Measurements from ENCODE around the gene FHAD1. TPM values are rescaled to one million over a fixed set of nuclear protein-coding genes. Genes with fewer than 3 reads are reported as not detected.
A peak's percentile ranks its signal among the peaks of the same experiment; 100 is the strongest.

Gene FHAD1
- total RNA-seq, 1 donor from 2014 or later, result not detected

DNA sequence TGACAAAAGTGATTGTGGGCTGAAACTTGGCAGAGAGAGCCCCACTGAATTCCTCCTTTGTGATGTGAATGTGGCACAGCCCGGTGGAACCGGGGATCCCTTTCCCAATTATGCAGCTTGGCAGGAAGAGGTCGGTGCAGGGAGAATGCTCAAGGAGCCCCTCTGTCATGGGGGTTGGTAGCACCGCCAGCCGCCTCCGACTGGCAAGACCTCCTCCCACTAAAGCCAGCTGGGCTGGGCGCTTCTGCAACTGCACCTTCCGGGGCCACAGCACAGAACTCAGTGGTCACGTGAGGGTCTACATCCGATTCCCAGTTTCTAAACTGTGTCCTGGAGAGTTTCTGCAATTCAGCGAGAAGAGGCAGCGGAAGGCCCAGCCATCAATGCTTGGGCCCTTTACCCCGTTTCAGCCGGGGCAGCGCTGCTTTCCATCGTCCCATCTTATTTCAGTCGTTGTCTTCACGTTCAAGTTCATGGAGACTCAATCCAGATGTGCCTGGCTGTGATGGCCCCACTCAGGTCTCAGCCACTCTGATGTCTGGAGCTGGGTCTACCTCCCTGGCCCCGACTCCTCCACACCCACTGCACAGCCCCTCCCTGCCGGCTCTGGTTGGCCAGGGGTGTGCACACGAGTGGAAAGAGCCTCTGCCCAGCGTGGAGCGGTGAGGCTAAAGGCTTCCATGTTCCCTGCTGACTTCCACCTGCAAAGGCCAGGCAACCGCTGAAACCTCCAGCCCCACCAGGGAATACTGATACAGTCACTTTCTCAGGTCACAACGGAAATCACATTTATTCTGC lies 39.8 kb upstream of the FHAD1 start:
- Mint-ChIP-seq H3K4me1 (ENCODE audit: low read depth, unreplicated experiment) (peaks cover 14% of the 10 kb centered on the region), H3K27me3 (ENCODE audit: unreplicated experiment) (peaks cover 5% of the 10 kb centered on the region), H3K9me3 (ENCODE audit: unreplicated experiment) (peaks cover 3% of the 10 kb centered on the region), H3K4me3 (ENCODE audit: unreplicated experiment) (peak overlapping the region; percentile 25), H3K36me3 (ENCODE audit: unreplicated experiment) (peaks cover 6% of the 10 kb centered on the region), H3K27ac (ENCODE audit: unreplicated experiment) (no peak overlapping the region)
- TF ChIP-seq, protein P1, sequence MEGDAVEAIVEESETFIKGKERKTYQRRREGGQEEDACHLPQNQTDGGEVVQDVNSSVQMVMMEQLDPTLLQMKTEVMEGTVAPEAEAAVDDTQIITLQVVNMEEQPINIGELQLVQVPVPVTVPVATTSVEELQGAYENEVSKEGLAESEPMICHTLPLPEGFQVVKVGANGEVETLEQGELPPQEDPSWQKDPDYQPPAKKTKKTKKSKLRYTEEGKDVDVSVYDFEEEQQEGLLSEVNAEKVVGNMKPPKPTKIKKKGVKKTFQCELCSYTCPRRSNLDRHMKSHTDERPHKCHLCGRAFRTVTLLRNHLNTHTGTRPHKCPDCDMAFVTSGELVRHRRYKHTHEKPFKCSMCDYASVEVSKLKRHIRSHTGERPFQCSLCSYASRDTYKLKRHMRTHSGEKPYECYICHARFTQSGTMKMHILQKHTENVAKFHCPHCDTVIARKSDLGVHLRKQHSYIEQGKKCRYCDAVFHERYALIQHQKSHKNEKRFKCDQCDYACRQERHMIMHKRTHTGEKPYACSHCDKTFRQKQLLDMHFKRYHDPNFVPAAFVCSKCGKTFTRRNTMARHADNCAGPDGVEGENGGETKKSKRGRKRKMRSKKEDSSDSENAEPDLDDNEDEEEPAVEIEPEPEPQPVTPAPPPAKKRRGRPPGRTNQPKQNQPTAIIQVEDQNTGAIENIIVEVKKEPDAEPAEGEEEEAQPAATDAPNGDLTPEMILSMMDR (IDR thresholded peaks at IDR 0.05; ENCODE audit: partially characterized antibody, unreplicated experiment), result no peak
- no peak for DNase-seq

DNA sequence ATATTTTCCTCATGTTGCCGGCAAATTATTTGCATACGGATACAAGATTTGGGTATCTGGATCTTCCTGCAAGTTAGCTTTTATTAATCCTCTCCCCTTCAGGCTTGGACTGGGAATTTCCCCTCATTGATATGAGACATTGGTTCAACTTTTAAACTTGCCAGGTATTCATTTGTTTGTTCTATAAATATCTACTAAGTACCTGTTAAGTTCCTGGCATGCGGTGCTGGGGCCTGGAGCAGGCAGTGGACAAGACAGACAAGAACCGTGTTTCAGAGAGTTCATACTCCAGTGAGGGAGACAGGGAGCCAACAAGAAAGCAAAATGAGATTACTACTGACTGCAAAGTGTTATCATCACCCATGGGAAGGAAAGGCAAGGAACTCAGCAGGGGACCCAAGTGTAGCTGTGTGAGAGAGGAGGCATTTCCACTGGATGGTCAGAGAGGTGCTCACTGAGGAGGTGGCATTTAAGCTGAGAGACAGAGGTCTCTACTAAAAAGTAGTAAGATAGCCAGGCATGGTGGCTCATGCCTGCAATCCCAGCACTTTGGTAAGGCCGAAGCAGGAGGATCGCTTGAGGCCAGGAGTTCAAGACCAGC lies 39.1 kb upstream of the FHAD1 start:
- Mint-ChIP-seq H3K27ac (ENCODE audit: unreplicated experiment) (no peak overlapping the region), H3K27me3 (ENCODE audit: unreplicated experiment) (peaks cover 5% of the 10 kb centered on the region), H3K4me3 (ENCODE audit: unreplicated experiment) (no peak overlapping the region), H3K36me3 (ENCODE audit: unreplicated experiment) (no peaks in the 10 kb centered on the region), H3K9me3 (ENCODE audit: unreplicated experiment) (peaks cover 2% of the 10 kb centered on the region), H3K4me1 (ENCODE audit: low read depth, unreplicated experiment) (peaks cover 20% of the 10 kb centered on the region)
- DNase-seq, result no peak
- TF ChIP-seq, protein P1 (IDR thresholded peaks at IDR 0.05; ENCODE audit: partially characterized antibody, unreplicated experiment), result no peak

DNA sequence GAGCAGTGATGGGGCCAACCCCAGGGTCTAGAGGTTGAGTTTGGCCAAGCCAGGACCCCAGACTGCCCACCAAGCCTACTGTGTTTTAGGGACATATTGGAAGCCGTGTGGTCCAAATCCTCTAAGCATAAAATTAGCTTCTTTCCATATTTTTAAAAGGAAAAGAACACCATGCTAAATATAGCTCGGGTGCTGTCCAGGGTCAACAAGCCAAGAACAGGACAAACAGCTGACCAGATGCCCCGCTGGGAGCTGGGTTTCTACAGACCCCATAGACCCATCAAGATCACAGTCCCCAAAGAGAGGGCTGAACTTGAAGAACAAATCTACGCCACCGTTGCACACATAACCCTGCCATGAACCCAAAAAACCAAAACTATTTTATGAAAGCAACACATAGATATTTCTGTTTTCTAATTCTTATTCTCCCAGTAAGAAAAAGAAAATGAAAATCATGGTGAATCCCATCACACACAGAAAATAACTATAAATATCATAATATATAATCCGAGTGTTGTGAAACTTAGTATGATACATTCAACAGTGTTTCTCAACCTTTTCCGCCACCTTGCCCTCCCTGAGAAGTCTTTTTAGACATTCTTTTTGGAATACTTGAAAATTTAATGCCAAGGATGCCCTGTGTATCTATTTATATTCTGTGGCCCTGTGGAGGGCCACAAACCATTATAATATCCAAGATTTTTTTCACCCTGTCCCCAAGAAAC lies 36.2 kb upstream of the FHAD1 start:
- TF ChIP-seq, protein P1 (IDR thresholded peaks at IDR 0.05; ENCODE audit: partially characterized antibody, unreplicated experiment), result no peak
- Mint-ChIP-seq H3K4me1 (ENCODE audit: low read depth, unreplicated experiment) (peaks cover 22% of the 10 kb centered on the region), H3K27ac (ENCODE audit: unreplicated experiment) (no peak overlapping the region), H3K4me3 (ENCODE audit: unreplicated experiment) (no peak overlapping the region), H3K36me3 (ENCODE audit: unreplicated experiment) (no peaks in the 10 kb centered on the region), H3K27me3 (ENCODE audit: unreplicated experiment) (peaks cover 4% of the 10 kb centered on the region), H3K9me3 (ENCODE audit: unreplicated experiment) (no peaks in the 10 kb centered on the region)
- DNase-seq, result no peak

DNA sequence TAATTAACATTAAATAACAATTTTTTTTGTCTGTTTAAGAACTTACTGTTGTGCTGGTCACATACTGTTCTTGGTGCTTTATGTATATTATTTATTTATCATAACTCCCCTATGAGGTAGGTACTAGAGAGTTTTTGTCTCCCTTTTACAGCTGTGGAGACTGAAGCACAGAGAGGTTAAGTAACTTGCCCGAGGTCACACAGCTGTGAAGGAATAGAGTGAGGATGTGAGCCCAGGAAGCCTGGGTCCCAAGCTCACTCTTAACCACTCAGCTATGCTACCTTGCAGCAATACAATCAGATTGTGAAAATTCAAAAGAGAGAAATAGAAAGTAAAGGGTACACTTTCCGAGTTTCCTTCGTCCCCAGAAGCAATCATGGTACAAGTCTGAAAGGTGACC lies 35.6 kb upstream of the FHAD1 start:
- peaks cover 4% of the 10 kb centered on the region for H3K27me3 Mint-ChIP-seq (ENCODE audit: unreplicated experiment)
- H3K4me1 Mint-ChIP-seq (ENCODE audit: low read depth, unreplicated experiment), result peaks cover 21% of the 10 kb centered on the region
- TF ChIP-seq, protein P1 (IDR thresholded peaks at IDR 0.05; ENCODE audit: partially characterized antibody, unreplicated experiment), result no peak
- DNase-seq, result no peak
- H3K27ac Mint-ChIP-seq (ENCODE audit: unreplicated experiment), result no peak overlapping the region
- H3K4me3 Mint-ChIP-seq (ENCODE audit: unreplicated experiment), result no peak overlapping the region
- no peaks in the 10 kb centered on the region for H3K9me3 Mint-ChIP-seq (ENCODE audit: unreplicated experiment)
- H3K36me3 Mint-ChIP-seq (ENCODE audit: unreplicated experiment), result no peaks in the 10 kb centered on the region

Data from glutamatergic neuron (in vitro differentiated cells).